Measurements from ENCODE around the gene ATP5ME. TPM values are rescaled to one million over a fixed set of nuclear protein-coding genes. Genes with fewer than 3 reads are reported as not detected.

The ATP5ME gene
- total RNA-seq, 4 donors from 2014 or later: 24.7 to 172 (median 91.5) TPM

DNA sequence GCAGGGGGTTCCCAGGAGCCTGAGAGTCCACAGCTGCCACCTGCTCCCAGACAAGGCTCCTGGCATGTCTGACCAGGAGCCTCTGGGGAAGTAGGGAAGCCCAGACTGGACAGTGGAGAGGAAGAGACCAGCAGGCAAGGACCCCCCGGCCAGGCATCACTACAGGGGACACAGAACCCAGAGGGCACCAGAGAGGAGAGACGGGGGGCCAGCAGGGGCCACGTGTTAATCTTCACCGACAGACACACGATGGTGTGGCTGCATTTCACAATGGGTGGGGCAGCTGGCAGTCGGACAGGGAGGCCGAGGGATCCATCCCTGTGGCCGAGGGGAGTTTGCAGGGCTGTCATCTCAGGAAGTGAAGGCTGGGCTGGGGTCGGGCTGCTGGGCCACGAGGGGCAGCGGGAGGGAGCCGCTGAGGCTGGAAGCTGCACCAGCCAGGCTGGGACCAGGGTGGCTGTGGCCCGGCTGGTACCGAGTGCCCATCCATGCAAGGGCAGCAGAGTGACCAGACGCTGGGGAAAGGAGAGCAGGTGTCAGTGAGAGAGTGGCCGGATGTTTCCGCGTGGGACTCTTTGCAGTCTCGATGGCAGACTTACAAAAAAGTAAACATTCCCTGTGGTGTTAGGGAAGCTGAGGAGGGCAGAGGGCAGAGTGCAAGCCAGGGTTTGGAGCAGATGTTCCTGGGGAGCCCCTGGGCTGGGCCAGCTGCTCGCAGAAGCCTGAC, 44.0 kb downstream of the ATP5ME start:
- H3K27ac ChIP-seq: no peak overlapping the region
- no peaks in the 10 kb centered on the region for H3K4me1 ChIP-seq
- intact Hi-C loops (cut with DNase I; ENCODE audit: low total_unique reads) (no loop called here), in situ Hi-C loops (cut with MboI; ENCODE audit: low sequenced_read_pairs in 4 of 4) (no loop called here)
- TF ChIP-seq, protein P1, sequence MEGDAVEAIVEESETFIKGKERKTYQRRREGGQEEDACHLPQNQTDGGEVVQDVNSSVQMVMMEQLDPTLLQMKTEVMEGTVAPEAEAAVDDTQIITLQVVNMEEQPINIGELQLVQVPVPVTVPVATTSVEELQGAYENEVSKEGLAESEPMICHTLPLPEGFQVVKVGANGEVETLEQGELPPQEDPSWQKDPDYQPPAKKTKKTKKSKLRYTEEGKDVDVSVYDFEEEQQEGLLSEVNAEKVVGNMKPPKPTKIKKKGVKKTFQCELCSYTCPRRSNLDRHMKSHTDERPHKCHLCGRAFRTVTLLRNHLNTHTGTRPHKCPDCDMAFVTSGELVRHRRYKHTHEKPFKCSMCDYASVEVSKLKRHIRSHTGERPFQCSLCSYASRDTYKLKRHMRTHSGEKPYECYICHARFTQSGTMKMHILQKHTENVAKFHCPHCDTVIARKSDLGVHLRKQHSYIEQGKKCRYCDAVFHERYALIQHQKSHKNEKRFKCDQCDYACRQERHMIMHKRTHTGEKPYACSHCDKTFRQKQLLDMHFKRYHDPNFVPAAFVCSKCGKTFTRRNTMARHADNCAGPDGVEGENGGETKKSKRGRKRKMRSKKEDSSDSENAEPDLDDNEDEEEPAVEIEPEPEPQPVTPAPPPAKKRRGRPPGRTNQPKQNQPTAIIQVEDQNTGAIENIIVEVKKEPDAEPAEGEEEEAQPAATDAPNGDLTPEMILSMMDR (IDR thresholded peaks at IDR 0.05 in 4 of 5, conservative IDR thresholded peaks at IDR 0.05 in 1 of 5): no peak
- no peak for TF ChIP-seq POLR2A (IDR thresholded peaks at IDR 0.05)
- no peaks in the 10 kb centered on the region for H3K36me3 ChIP-seq
- no peak overlapping the region for H3K4me3 ChIP-seq
- no peaks in the 10 kb centered on the region for H3K9me3 ChIP-seq
- no peak for ATAC-seq
- H3K27me3 ChIP-seq: peaks cover 0 to 9% (median 6%) of the 10 kb centered on the region in 3 donors
- DNase-seq: no peak

DNA sequence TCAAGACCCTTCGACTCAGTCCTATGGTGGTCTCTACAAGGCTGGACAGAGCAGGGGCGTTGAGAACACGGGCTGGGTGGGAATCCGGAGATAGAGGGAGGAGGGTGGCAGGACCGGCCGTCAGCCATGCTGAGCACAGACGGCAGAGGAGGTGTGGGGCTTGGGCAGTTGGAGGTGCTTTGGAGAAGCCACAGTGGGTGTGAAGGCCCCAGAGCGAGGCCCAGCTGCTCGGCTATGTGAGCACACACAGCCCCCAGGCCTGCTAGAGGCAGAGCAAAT, 44.5 kb downstream of the ATP5ME start:
- no peak for TF ChIP-seq POLR2A (IDR thresholded peaks at IDR 0.05)
- TF ChIP-seq, protein P1 (IDR thresholded peaks at IDR 0.05 in 4 of 5, conservative IDR thresholded peaks at IDR 0.05 in 1 of 5): no peak
- DNase-seq (no peak), ATAC-seq (no peak)
- in situ Hi-C loops (cut with MboI; ENCODE audit: low sequenced_read_pairs in 4 of 4) (no loop called here), intact Hi-C loops (cut with DNase I; ENCODE audit: low total_unique reads) (no loop called here)
- Histone ChIP-seq H3K9me3 (no peaks in the 10 kb centered on the region), H3K36me3 (no peaks in the 10 kb centered on the region), H3K4me1 (no peaks in the 10 kb centered on the region), H3K4me3 (no peak overlapping the region), H3K27ac (no peak overlapping the region), H3K27me3 (peaks cover 0 to 9% (median 6%) of the 10 kb centered on the region in 3 donors)

DNA sequence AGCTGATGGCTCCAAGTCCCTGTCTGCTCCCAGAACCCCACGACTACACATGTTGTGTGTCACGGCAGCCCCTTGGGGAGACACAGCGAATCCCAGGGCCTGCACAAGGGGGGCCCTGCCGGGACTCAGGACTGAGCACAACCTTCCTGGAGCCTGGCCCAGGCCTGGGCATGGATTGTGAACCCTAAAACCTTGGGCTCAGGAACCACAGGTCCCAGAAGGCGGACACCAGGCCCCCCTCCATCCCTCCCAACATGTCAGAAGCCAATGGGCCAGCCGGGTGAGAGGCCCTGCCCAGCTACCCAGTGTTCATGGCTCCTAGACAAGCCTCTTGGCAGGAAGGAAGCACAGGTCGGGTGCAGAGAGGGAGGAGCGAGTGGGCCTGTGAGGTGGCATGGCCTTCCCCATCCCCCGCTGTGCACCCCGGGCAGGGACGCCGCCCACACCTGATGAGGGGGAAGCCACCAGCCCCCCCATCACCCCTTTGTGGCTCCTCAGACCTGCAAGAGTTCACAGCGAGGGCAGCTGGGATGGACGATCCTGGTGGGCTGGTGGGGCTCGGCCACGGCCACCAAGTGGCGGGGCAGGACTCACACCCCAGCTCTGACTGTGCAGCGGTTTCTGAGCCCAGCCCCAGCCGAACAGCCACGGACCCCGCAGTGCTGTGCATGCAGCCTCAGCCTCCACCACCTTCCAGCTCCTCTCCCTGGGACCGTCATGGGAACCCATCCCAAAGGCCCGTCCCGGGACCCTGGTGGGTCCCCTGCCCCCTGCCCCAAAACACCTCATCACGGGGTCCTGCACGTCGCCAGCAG, 45.0 kb downstream of the ATP5ME start:
- ATAC-seq (no peak), DNase-seq (no peak)
- intact Hi-C loops (cut with DNase I; ENCODE audit: low total_unique reads): no loop called here
- Histone ChIP-seq H3K27ac (no peak overlapping the region), H3K4me1 (no peaks in the 10 kb centered on the region), H3K9me3 (no peaks in the 10 kb centered on the region), H3K27me3 (peaks cover 0 to 9% (median 6%) of the 10 kb centered on the region in 3 donors), H3K4me3 (no peak overlapping the region), H3K36me3 (no peaks in the 10 kb centered on the region)
- no peak for TF ChIP-seq POLR2A (IDR thresholded peaks at IDR 0.05)
- TF ChIP-seq, protein P1 (IDR thresholded peaks at IDR 0.05 in 4 of 5, conservative IDR thresholded peaks at IDR 0.05 in 1 of 5): no peak
- in situ Hi-C loops (cut with MboI; ENCODE audit: low sequenced_read_pairs in 4 of 4): no loop called here

DNA sequence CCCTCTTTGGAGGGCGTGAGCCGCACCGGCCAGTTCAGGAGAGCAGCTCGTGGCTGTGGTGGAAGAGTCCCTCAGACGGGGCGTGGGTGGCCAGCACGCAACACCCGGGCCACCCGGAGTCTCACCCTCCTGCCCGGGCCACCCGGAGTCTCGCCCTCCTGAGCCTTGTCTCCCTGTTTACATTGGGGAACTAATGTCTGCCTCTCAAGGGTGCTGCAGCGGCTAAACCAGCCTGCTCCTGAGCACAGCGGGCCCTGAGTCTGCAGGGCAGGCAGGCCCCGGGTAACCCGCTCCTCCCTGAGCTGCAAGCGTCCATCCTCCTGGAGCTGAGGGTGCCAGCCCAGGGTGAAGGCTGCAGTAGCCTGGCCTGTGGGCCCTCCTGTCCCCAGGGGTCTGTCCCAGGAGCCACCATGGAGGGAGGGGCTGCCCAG, 45.8 kb downstream of the ATP5ME start:
- peaks cover 0 to 9% (median 6%) of the 10 kb centered on the region in 3 donors for H3K27me3 ChIP-seq
- H3K4me1 ChIP-seq: no peaks in the 10 kb centered on the region
- no peak overlapping the region for H3K27ac ChIP-seq
- TF ChIP-seq, protein P1 (IDR thresholded peaks at IDR 0.05 in 4 of 5, conservative IDR thresholded peaks at IDR 0.05 in 1 of 5): no peak
- no peak for TF ChIP-seq POLR2A (IDR thresholded peaks at IDR 0.05)
- H3K9me3 ChIP-seq: no peaks in the 10 kb centered on the region
- intact Hi-C loops (cut with DNase I; ENCODE audit: low total_unique reads) (no loop called here), in situ Hi-C loops (cut with MboI; ENCODE audit: low sequenced_read_pairs in 4 of 4) (no loop called here)
- ATAC-seq (no peak), DNase-seq (no peak)
- H3K36me3 ChIP-seq: no peaks in the 10 kb centered on the region
- no peak overlapping the region for H3K4me3 ChIP-seq

Measured in gastrocnemius medialis (tissue), 4 donors.